K562 (cell line): ENCODE measurements around the gene TRAF1. TPM values are rescaled to one million over a fixed set of nuclear protein-coding genes. Genes with fewer than 3 reads are reported as not detected.

Experiments used
- CGGBP1 ChIP-seq: fragments of 250-450 bp; sonication (Bioruptor Pico); IDR thresholded peaks from 2 replicates; pipeline ENCODE4 v1.9.0; 2021; ENCODE audit warnings: mild to moderate bottlenecking
- HCFC1 ChIP-seq: IDR thresholded peaks from 2 replicates; pipeline ENCODE4 v1.6.1; 2012; ENCODE audit warnings: low read depth, low read length, improper control_type of control experiment
- MGA ChIP-seq: fragments of 450-650 bp; IDR thresholded peaks from 2 replicates; pipeline ENCODE4 v1.6.1; 2016; ENCODE audit warnings: mild to moderate bottlenecking, moderate library complexity
- THAP7 ChIP-seq: fragments of 250-450 bp; sonication (Bioruptor Pico); IDR thresholded peaks from 2 replicates; pipeline ENCODE4 v1.5.0; 2021
- polyA plus RNA-seq, 8 experiments: library from polyadenylated mRNA; depleted of rRNA in 4 of 8; stranded (reverse) in 5 of 8; unstranded in 3 of 8; fragments of >200 nt; fragmentation: Nextera tagmentation in 2 of 8; fragmentation: Illumina TruSeq in 1 of 8; extraction: Ambion mirVana in 2 of 8; extraction: Trizol in 1 of 8; gene quantifications; 2 replicates each; pipeline versions ENCODE4 v1.2.1 to v1.2.3, GENCODE V29; 2011 to 2014; ENCODE audit warnings: inconsistent platforms in 1 of 8, missing spikeins in 1 of 8
- total RNA-seq, 7 experiments: library from RNA; depleted of rRNA in 6 of 7; stranded (reverse); fragments of >200 nt in 6 of 7; fragmentation: Illumina TruSeq in 2 of 7; extraction: Trizol in 2 of 7; gene quantifications; 2 replicates each; pipeline versions ENCODE4 v1.2.1 to v1.2.3, GENCODE V29; 2011 to 2021; ENCODE audit warnings: low replicate concordance in 1 of 7
- TF ChIP-seq, protein P1 (sequence below): sonication (generic); formaldehyde crosslinking; IDR thresholded peaks from 2 replicates; pipeline ENCODE4 v1.5.0; 2020; ENCODE audit warnings: missing genetic modification reagents

The TRAF1 gene
- total and polyA plus RNA-seq, 9 of the 15 experiments (the other 6 are each of a cell fraction or from before 2014, with no cell fraction given), result 0.01 to 1.1 (median 0.04) TPM; not detected in 2

DNA sequence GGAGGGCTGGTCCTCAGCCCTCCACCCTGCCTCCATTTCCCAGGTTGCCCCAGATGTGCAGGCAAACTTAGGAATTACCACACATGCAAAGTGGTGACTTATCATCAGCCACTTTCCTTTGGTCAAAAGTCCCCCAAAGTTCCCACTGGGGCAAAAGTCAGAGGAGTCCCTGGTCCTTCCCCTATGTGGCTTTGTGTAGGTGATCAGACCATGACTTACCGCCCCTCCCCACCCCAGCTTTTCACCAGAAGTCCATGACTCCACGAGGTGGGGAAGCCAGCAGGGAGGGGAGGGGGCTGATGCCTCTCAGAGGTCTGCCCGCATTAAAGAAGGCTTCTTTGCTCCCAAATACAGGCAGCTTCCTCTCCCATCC lies 5.8 kb downstream of the TRAF1 start (continued):
- no peak for TF ChIP-seq MGA
- TF ChIP-seq, protein P1, sequence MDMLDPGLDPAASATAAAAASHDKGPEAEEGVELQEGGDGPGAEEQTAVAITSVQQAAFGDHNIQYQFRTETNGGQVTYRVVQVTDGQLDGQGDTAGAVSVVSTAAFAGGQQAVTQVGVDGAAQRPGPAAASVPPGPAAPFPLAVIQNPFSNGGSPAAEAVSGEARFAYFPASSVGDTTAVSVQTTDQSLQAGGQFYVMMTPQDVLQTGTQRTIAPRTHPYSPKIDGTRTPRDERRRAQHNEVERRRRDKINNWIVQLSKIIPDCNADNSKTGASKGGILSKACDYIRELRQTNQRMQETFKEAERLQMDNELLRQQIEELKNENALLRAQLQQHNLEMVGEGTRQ (CRISPR knock-in tag), result no peak
- TF ChIP-seq THAP7 (CRISPR knock-in tag), result no peak
- TF ChIP-seq CGGBP1 (CRISPR knock-in tag), result no peak
- TF ChIP-seq HCFC1, result no peak
- TF ChIP-seq, all 486 proteins: peak for 0
